Measurements from ENCODE around the gene PNPLA5. TPM values are rescaled to one million over a fixed set of nuclear protein-coding genes. Genes with fewer than 3 reads are reported as not detected.

The PNPLA5 gene
- total RNA-seq, 1 experiment from 2014 or later = 5.3 TPM

GRCh38 chr22:43923631-43924464 lies 32.0 kb upstream of the PNPLA5 start, which contains the start of gene PNPLA3 (continued):
- TF ChIP-seq, protein P1, sequence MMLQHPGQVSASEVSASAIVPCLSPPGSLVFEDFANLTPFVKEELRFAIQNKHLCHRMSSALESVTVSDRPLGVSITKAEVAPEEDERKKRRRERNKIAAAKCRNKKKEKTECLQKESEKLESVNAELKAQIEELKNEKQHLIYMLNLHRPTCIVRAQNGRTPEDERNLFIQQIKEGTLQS (CRISPR knock-in tag; conservative IDR thresholded peaks at IDR 0.05) = no peak
- TF ChIP-seq, protein P2, sequence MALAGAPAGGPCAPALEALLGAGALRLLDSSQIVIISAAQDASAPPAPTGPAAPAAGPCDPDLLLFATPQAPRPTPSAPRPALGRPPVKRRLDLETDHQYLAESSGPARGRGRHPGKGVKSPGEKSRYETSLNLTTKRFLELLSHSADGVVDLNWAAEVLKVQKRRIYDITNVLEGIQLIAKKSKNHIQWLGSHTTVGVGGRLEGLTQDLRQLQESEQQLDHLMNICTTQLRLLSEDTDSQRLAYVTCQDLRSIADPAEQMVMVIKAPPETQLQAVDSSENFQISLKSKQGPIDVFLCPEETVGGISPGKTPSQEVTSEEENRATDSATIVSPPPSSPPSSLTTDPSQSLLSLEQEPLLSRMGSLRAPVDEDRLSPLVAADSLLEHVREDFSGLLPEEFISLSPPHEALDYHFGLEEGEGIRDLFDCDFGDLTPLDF (CRISPR knock-in tag; IDR thresholded peaks at IDR 0.05) = no peak
- TF ChIP-seq CBFB (CRISPR knock-in tag; IDR thresholded peaks at IDR 0.05; ENCODE audit: low read depth) (no peak), FOXP1 (CRISPR knock-in tag; IDR thresholded peaks at IDR 0.05; ENCODE audit: borderline replicate concordance) (peak; percentile 93), SMAD4 (CRISPR knock-in tag; IDR thresholded peaks at IDR 0.05) (no peak), FOXK1 (CRISPR knock-in tag; IDR thresholded peaks at IDR 0.05) (peak; percentile 91), PRDM15 (CRISPR knock-in tag; IDR thresholded peaks at IDR 0.05) (peak; percentile 40; the same call in 1 of the 2 replicates), RELA (CRISPR knock-in tag; IDR thresholded peaks at IDR 0.05; ENCODE audit: borderline replicate concordance) (peak; percentile 88; the same call in 1 of the 2 replicates), PRRX2 (CRISPR knock-in tag; IDR thresholded peaks at IDR 0.05) (no peak), FOXJ3 (CRISPR knock-in tag; IDR thresholded peaks at IDR 0.05; ENCODE audit: borderline replicate concordance) (no peak), ZNF416 (CRISPR knock-in tag; IDR thresholded peaks at IDR 0.05) (0 out of 2 replicates have a peak, but pooled peaks have one; percentile 18), ZNF423 (CRISPR knock-in tag; IDR thresholded peaks at IDR 0.05) (peak; percentile 59), CTCF (IDR thresholded peaks at IDR 0.05) (no peak), ZNF232 (CRISPR knock-in tag; IDR thresholded peaks at IDR 0.05) (peak; percentile 71), ZNF317 (CRISPR knock-in tag; IDR thresholded peaks at IDR 0.05; ENCODE audit: borderline replicate concordance, low read depth) (no peak), ATF6 (CRISPR knock-in tag; IDR thresholded peaks at IDR 0.05) (no peak)
- TF ChIP-seq, protein P3, sequence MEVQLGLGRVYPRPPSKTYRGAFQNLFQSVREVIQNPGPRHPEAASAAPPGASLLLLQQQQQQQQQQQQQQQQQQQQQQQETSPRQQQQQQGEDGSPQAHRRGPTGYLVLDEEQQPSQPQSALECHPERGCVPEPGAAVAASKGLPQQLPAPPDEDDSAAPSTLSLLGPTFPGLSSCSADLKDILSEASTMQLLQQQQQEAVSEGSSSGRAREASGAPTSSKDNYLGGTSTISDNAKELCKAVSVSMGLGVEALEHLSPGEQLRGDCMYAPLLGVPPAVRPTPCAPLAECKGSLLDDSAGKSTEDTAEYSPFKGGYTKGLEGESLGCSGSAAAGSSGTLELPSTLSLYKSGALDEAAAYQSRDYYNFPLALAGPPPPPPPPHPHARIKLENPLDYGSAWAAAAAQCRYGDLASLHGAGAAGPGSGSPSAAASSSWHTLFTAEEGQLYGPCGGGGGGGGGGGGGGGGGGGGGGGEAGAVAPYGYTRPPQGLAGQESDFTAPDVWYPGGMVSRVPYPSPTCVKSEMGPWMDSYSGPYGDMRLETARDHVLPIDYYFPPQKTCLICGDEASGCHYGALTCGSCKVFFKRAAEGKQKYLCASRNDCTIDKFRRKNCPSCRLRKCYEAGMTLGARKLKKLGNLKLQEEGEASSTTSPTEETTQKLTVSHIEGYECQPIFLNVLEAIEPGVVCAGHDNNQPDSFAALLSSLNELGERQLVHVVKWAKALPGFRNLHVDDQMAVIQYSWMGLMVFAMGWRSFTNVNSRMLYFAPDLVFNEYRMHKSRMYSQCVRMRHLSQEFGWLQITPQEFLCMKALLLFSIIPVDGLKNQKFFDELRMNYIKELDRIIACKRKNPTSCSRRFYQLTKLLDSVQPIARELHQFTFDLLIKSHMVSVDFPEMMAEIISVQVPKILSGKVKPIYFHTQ (CRISPR knock-in tag; IDR thresholded peaks at IDR 0.05) = no peak
- TF ChIP-seq, protein P4, sequence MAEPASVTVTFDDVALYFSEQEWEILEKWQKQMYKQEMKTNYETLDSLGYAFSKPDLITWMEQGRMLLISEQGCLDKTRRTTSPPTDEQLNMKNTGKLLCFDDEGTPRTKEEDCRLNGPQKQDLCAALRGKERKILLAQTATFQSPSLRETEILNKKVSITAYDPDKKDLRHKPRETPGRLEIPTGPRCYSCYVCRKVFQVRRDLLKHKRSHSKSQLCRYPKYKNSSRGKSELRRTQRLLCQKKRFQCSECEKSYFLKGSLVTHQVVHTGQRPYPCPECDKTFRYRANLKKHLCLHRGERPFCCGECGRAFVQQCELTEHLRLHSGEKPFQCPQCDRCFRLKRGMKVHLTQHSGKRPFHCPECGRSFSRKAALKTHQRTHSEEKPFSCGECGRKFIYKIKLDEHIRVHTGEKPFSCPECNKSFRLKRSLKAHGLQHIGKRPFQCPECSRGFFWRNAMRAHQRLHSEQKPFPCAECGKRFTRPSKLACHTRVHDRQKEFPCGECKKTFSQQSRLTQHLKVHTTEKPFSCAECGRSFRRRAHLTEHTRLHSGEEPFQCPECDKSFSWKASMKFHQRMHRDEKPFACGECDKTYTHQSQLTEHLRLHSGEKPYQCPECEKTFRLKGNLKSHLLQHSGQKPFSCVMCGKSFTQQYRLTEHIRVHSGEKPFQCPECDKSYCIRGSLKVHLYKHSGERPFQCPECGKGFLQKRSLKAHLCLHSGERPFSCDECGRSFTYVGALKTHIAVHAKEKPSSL (CRISPR knock-in tag; conservative IDR thresholded peaks at IDR 0.05) = no peak
- TF ChIP-seq, protein P5, sequence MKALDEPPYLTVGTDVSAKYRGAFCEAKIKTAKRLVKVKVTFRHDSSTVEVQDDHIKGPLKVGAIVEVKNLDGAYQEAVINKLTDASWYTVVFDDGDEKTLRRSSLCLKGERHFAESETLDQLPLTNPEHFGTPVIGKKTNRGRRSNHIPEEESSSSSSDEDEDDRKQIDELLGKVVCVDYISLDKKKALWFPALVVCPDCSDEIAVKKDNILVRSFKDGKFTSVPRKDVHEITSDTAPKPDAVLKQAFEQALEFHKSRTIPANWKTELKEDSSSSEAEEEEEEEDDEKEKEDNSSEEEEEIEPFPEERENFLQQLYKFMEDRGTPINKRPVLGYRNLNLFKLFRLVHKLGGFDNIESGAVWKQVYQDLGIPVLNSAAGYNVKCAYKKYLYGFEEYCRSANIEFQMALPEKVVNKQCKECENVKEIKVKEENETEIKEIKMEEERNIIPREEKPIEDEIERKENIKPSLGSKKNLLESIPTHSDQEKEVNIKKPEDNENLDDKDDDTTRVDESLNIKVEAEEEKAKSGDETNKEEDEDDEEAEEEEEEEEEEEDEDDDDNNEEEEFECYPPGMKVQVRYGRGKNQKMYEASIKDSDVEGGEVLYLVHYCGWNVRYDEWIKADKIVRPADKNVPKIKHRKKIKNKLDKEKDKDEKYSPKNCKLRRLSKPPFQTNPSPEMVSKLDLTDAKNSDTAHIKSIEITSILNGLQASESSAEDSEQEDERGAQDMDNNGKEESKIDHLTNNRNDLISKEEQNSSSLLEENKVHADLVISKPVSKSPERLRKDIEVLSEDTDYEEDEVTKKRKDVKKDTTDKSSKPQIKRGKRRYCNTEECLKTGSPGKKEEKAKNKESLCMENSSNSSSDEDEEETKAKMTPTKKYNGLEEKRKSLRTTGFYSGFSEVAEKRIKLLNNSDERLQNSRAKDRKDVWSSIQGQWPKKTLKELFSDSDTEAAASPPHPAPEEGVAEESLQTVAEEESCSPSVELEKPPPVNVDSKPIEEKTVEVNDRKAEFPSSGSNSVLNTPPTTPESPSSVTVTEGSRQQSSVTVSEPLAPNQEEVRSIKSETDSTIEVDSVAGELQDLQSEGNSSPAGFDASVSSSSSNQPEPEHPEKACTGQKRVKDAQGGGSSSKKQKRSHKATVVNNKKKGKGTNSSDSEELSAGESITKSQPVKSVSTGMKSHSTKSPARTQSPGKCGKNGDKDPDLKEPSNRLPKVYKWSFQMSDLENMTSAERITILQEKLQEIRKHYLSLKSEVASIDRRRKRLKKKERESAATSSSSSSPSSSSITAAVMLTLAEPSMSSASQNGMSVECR (CRISPR knock-in tag; IDR thresholded peaks at IDR 0.05; ENCODE audit: borderline replicate concordance) = no peak
